Mucosa of rectum (tissue), 2 donors: ENCODE measurements around the gene SLC25A26.

ENCODE experiments used
- H3K27ac ChIP-seq, 2 donors: one replicate each; pipeline ENCODE4 v1.7.0; 2013; ENCODE audit warnings: inconsistent platforms in 2 of 2, low read depth in 2 of 2, low read length in 2 of 2
- H3K27me3 ChIP-seq, 2 donors: one replicate each; pipeline ENCODE4 v1.7.0; 2013; ENCODE audit warnings: low read length in 2 of 2; ENCODE audit not compliant: control insufficient read depth in 2 of 2, insufficient read depth in 2 of 2
- H3K36me3 ChIP-seq, 2 donors: one replicate each; pipeline ENCODE4 v1.7.0; 2013; ENCODE audit warnings: low read length in 2 of 2; ENCODE audit not compliant: control insufficient read depth in 2 of 2, insufficient read depth in 2 of 2
- H3K4me1 ChIP-seq, 2 donors: one replicate each; pipeline ENCODE4 v1.7.0; 2013; ENCODE audit warnings: low read length in 2 of 2, mild to moderate bottlenecking in 1 of 2; ENCODE audit not compliant: control insufficient read depth in 2 of 2, insufficient read depth in 2 of 2
- H3K4me3 ChIP-seq, 2 donors: one replicate each; pipeline ENCODE4 v1.7.0; 2013; ENCODE audit warnings: low read length in 2 of 2
- H3K9ac ChIP-seq, 2 donors: one replicate each; pipeline ENCODE4 v1.7.0; 2013; ENCODE audit warnings: low read length in 2 of 2, low read depth in 1 of 2, mild to moderate bottlenecking in 1 of 2
- H3K9me3 ChIP-seq, 2 donors: one replicate each; pipeline ENCODE4 v1.7.0; 2013; ENCODE audit warnings: low read length in 2 of 2; ENCODE audit not compliant: control insufficient read depth in 2 of 2
- donor health status: healthy.
- donor health status: Normal muscosa, but diverticular disease.

Gene SLC25A26

DNA sequence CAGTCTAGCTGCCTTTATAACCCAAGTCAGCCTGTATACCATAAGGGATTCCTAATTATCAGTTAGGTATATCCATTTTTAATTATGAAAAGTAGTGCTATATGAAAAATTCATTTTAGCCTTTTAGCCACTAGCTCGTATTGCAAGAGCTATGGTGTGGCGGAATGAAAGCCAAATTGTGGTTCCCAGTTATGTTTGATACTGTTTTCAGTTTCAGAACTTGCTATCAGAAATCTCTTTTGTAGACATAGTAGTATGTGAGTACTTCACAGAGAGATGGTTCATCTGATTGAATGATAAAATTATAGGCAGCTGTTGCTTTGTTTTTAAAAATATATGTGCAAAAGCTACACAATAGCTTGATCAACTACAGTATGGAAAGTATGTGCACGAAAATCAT lies 134.6 kb downstream of the SLC25A26 start:
- Histone ChIP-seq H3K9me3 (no peaks in the 10 kb centered on the region), H3K27me3 (no peaks in the 10 kb centered on the region), H3K36me3 (no peaks in the 10 kb centered on the region), H3K27ac (no peak overlapping the region), H3K9ac (no peak overlapping the region), H3K4me1 (no peaks in the 10 kb centered on the region), H3K4me3 (no peak overlapping the region)

DNA sequence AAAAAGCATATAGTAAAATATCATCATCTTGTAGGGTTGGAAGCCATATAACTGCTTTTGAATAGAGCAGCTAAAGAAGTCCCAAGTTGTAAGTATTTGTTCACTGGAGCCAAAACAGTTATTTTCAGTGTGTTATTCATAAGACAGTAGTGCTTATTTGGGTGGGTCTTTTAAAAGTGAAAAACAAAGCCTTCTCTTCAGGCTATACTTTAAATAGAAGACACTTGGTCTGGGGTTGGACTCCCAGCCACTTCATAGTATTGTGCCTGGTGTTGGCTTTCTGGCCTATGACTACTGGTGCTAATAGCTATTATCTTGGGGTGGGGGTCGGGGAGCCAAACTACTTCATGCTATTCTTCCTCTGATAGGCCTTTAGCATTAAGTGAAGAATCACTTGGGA lies 135.2 kb downstream of the SLC25A26 start:
- Histone ChIP-seq H3K9me3 (no peaks in the 10 kb centered on the region), H3K36me3 (no peaks in the 10 kb centered on the region), H3K9ac (no peak overlapping the region), H3K27me3 (no peaks in the 10 kb centered on the region), H3K27ac (no peak overlapping the region), H3K4me3 (no peak overlapping the region), H3K4me1 (no peaks in the 10 kb centered on the region)

DNA sequence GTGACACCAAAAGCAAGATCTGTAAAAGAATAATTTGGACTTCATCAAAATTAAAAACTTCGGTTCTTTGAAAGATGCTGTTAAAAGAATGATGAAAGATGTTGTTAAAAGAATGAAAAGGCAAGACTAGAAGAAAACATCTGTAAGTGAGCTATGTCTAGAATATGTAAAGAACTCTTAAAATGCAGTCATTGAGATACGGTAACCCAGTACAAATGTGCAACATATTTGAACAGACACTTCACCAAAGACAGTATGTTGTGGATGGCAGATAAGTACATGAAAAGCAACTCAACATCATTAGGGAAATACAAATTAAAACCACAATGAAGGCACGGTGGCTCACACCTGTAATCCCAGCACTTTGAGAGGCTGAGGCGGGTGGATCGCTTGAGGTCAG lies 140.6 kb downstream of the SLC25A26 start:
- H3K36me3 ChIP-seq: no peaks in the 10 kb centered on the region
- no peak overlapping the region for H3K27ac ChIP-seq
- no peak overlapping the region for H3K4me3 ChIP-seq
- no peaks in the 10 kb centered on the region for H3K4me1 ChIP-seq
- no peak overlapping the region for H3K9ac ChIP-seq
- H3K27me3 ChIP-seq: no peaks in the 10 kb centered on the region
- no peaks in the 10 kb centered on the region for H3K9me3 ChIP-seq

DNA sequence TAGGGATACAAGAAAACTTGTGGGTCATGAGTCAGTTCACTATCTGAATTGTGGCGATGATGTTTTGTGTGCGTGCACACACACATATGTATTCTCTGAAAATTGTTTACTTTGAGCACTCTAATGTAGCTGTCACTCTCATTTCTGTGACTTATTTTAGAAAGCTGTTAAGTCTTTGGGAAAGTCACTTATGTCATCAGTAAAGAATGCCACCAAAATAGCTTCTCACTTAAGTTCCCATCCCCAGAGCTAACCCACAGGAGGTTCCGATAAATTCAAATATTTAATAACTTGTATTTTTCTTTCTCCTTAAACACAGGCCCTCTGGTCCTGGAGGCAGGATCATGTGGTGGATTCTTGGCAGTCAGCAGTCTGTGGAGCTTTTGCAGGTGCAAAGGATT lies 141.7 kb downstream of the SLC25A26 start:
- H3K4me1 ChIP-seq: no peaks in the 10 kb centered on the region

DNA sequence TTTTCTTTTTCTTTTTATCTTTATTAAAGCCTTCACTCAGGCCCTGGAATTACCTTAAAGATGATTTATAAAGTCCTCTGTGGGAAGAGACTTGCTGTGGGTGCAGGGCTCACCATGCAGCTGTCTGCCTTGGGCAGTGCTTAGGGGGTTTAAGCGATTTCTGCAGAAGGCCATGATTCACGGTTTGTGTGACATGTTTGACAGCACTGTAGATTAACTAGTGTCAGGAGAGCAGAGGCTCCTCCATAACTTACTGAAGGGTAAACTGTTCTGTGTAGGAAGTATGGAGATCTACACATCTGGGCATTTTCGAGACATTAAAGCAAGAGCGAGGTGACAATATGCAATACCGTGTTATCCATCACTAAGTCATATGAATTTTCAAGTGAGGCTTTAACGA lies 142.3 kb downstream of the SLC25A26 start:
- no peaks in the 10 kb centered on the region for H3K4me1 ChIP-seq
- H3K4me3 ChIP-seq: no peak overlapping the region
- H3K9ac ChIP-seq: no peak overlapping the region
- H3K9me3 ChIP-seq: no peaks in the 10 kb centered on the region
- H3K27me3 ChIP-seq: no peaks in the 10 kb centered on the region
- H3K36me3 ChIP-seq: no peaks in the 10 kb centered on the region
- no peak overlapping the region for H3K27ac ChIP-seq

More for the DNA sequence above, 141.7 kb downstream of the SLC25A26 start:
- Histone ChIP-seq H3K27ac (no peak overlapping the region), H3K4me3 (no peak overlapping the region), H3K9ac (no peak overlapping the region), H3K9me3 (no peaks in the 10 kb centered on the region), H3K27me3 (no peaks in the 10 kb centered on the region), H3K36me3 (no peaks in the 10 kb centered on the region)

DNA sequence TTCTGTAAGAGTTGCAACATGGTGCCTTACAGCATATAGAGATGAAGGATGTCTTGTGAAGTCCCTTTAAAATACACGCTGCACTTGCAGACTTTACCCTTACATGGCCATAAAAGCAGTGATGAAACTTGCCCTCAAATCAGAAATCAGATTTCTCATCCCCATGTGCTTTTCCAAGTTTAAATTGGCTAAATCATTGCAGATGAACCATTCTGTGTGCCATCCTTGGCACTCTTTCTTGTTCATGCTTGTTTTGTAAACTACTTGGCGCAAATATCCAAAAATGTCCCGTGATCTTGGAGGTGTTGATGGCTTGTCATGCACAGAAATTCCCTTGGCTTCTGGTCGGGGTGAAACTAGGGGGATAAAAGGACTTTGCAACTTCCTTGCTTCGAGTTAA lies 144.3 kb downstream of the SLC25A26 start:
- no peak overlapping the region for H3K9ac ChIP-seq
- H3K27me3 ChIP-seq: no peaks in the 10 kb centered on the region
- no peaks in the 10 kb centered on the region for H3K9me3 ChIP-seq
- no peak overlapping the region for H3K4me3 ChIP-seq
- H3K36me3 ChIP-seq: no peaks in the 10 kb centered on the region
- H3K27ac ChIP-seq: no peak overlapping the region
- no peaks in the 10 kb centered on the region for H3K4me1 ChIP-seq

DNA sequence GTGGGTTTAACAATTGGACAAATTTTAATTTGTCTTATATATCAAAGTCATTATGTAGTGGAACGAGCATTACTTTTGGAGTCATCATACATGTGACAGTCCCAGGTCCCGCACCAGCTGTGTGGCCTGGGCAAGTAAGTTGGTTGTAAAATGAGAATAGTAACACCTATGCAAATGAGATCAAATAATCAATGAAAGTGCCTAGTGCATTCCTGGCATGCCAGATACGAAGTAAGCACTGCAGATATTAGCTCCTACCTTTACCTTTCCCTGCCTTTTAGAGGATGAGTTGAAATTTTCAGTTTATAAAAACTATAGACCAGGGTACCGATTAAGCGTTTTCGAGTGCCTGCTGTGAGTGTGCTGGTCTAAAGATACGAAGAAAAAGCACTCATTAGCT lies 145.9 kb downstream of the SLC25A26 start:
- no peaks in the 10 kb centered on the region for H3K4me1 ChIP-seq
- peaks cover 0 to 3% of the 10 kb centered on the region in 2 donors for H3K36me3 ChIP-seq

DNA sequence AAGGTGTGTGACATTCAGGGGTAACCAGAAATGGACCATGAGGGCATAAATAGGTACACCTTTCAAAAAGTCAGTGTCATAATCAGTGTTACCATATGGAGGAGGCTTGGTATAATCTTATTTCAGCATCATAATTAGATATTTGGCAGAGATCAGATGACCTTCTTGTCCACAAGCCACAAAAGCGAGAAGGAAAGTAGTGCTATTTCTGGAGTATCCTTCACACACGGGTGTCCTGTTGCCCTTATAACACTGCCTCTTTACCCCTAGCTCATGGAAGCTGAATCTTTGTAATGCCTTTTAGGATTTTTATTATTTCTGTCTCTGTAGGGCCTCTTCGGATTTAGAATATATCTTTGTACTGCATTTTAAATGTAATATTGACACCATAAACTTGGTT lies 147.2 kb downstream of the SLC25A26 start:
- H3K9me3 ChIP-seq: no peaks in the 10 kb centered on the region
- no peak overlapping the region for H3K9ac ChIP-seq
- H3K36me3 ChIP-seq: peaks cover under 1 to 3% of the 10 kb centered on the region in 2 donors
- no peaks in the 10 kb centered on the region for H3K27me3 ChIP-seq
- H3K4me1 ChIP-seq: no peaks in the 10 kb centered on the region
- H3K27ac ChIP-seq: no peak overlapping the region
- no peak overlapping the region for H3K4me3 ChIP-seq

More for the DNA sequence above, 145.9 kb downstream of the SLC25A26 start:
- H3K9me3 ChIP-seq: no peaks in the 10 kb centered on the region
- H3K9ac ChIP-seq: no peak overlapping the region
- no peak overlapping the region for H3K4me3 ChIP-seq
- no peak overlapping the region for H3K27ac ChIP-seq
- no peaks in the 10 kb centered on the region for H3K27me3 ChIP-seq

DNA sequence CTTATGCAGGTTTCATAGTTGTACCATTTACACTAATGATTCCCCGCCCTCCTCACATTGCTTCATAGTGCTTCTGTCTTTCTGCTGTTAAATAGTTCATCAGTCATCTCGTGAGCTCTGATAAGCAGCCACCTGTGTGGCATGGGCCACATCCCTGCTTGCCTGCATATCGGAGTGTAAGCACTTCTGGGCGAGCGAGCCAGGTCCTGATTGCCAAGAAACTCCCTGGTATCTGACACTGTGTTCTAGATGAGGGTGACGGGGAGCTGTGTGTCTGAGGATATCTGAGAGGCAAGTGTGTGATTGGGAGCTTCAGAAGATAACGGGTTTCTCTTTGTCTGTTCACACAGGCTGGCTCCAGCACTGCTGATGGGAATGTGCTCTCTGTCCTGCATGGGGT lies 149.4 kb downstream of the SLC25A26 start:
- Histone ChIP-seq H3K27me3 (no peaks in the 10 kb centered on the region), H3K4me3 (no peak overlapping the region), H3K27ac (no peak overlapping the region), H3K9me3 (no peaks in the 10 kb centered on the region), H3K36me3 (peaks cover 3 to 7% of the 10 kb centered on the region in 2 donors), H3K9ac (no peak overlapping the region), H3K4me1 (no peaks in the 10 kb centered on the region)

DNA sequence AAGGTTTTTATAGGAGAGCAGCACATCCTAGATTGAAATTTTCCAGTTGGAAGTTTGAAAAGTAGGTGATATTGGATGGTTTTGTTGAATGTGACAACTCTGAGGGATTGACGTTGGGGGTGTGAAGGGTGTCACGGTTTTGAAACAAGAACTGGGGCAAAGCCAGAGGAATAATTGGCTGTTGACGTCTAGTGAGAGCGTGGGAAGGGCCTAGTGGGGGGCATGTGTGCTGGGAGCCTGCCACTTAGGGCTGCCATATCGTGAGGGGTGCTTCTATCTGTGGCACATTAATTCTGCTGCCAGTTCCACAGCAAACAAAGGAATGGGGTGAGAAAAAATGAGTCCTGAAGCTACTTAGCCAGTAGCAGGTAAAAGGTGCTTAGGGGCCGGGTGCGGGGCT lies 150.6 kb downstream of the SLC25A26 start:
- no peak overlapping the region for H3K9ac ChIP-seq
- peaks cover 7 to 17% of the 10 kb centered on the region in 2 donors for H3K36me3 ChIP-seq
- H3K27ac ChIP-seq: no peak overlapping the region
- H3K4me3 ChIP-seq: no peak overlapping the region
- H3K4me1 ChIP-seq: peaks cover 0 to 3% of the 10 kb centered on the region in 2 donors
- H3K27me3 ChIP-seq: no peaks in the 10 kb centered on the region
- H3K9me3 ChIP-seq: no peaks in the 10 kb centered on the region
